NCI-H526 treated with DMSO at 0.1 percent for 48 hours (cell line): ENCODE results near the gene ERCC4.
"Not testable (repeated sequence)": the region's sequence is repeated elsewhere in the genome, so short reads cannot be mapped to it uniquely, and the experiment has no call there.

Source experiments
- DNase-seq: peaks from one replicate; lab custom pipeline; 2025; lab: John Stamatoyannopoulos, UW

Gene ERCC4

GRCh38 chr16:13919683-13920509, at the start of gene ERCC4:
Gene ERCC4, plus strand, starts transcription at chr16:13920154. Its CDS starts 12 bp downstream, at chr16:13920166.
- DNase-seq: peak; percentile 97

GRCh38 chr16:13873835-13874438, 46.0 kb upstream of the ERCC4 start:
- DNase-seq: no peak

GRCh38 chr16:13875614-13876284, 44.2 kb upstream of the ERCC4 start:
- no peak for DNase-seq

GRCh38 chr16:13883276-13883675, 36.7 kb upstream of the ERCC4 start:
- no peak for DNase-seq

GRCh38 chr16:13883881-13884280, 36.1 kb upstream of the ERCC4 start:
- DNase-seq: no peak

- DNase-seq: no peak
These were observed 34.3 kb upstream of the ERCC4 start for GRCh38 chr16:13885700-13886099.

GRCh38 chr16:13886608-13887007, 33.3 kb upstream of the ERCC4 start:
- no peak for DNase-seq

- not testable (repeated sequence) for DNase-seq
These were observed 30.6 kb upstream of the ERCC4 start for GRCh38 chr16:13889323-13889722.

- no peak for DNase-seq
These were observed 27.7 kb upstream of the ERCC4 start for GRCh38 chr16:13892301-13892700.

GRCh38 chr16:13895516-13895915, 24.4 kb upstream of the ERCC4 start:
- DNase-seq: no peak

GRCh38 chr16:13896543-13897182, 23.3 kb upstream of the ERCC4 start:
- no peak for DNase-seq

- no peak for DNase-seq
These were observed 22.1 kb upstream of the ERCC4 start for GRCh38 chr16:13897806-13898205.

GRCh38 chr16:13898233-13898632, 21.7 kb upstream of the ERCC4 start:
- no peak for DNase-seq

GRCh38 chr16:13902052-13902451, 17.9 kb upstream of the ERCC4 start:
- no peak for DNase-seq

GRCh38 chr16:13902677-13903076, 17.3 kb upstream of the ERCC4 start:
- no peak for DNase-seq

GRCh38 chr16:13904179-13904691, 15.7 kb upstream of the ERCC4 start:
- no peak for DNase-seq

- DNase-seq: not testable (repeated sequence)
These were observed 15.1 kb upstream of the ERCC4 start for GRCh38 chr16:13904822-13905221.

- DNase-seq: no peak
These were observed 13.5 kb upstream of the ERCC4 start for GRCh38 chr16:13906168-13907089.

- DNase-seq: no peak
These were observed 12.5 kb upstream of the ERCC4 start for GRCh38 chr16:13907431-13907830.

- DNase-seq: no peak
These were observed 10.9 kb upstream of the ERCC4 start for GRCh38 chr16:13909069-13909468.

- no peak for DNase-seq
These were observed 10.1 kb upstream of the ERCC4 start for GRCh38 chr16:13909872-13910303.
